Loucy (cell line): ENCODE results near the gene NBEA.

Source experiments
- CTCF ChIP-seq: fragments of 200-600 bp; sonication (generic); conservative IDR thresholded peaks from 2 replicates; pipeline ENCODE4 v1.5.1; 2014; ENCODE audit warnings: mild to moderate bottlenecking, antibody characterized with exemption, low read length
- EZH2phosphoT487 ChIP-seq: fragments of 200-600 bp; IDR thresholded peaks from 2 replicates; pipeline ENCODE4 v1.6.1; 2018; ENCODE audit warnings: antibody characterized with exemption, mild to moderate bottlenecking, moderate library complexity, borderline replicate concordance

GRCh38 chr13:35283856-35284255 lies 341.8 kb downstream of the NBEA start:
- TF ChIP-seq CTCF (no peak), EZH2phosphoT487 (no peak)
